Right ventricle myocardium superior (tissue), 1 donor: ENCODE measurements around the gene B3GAT1. TPM values are rescaled to one million over a fixed set of nuclear protein-coding genes. Genes with fewer than 3 reads are reported as not detected.

Source experiments
- ATAC-seq: fragments of 200-7000 bp; cut with Tn5 transposase; one replicate; pipeline ENCODE4 v1.9.1; 2020; ENCODE audit warnings: mild to moderate bottlenecking; ENCODE audit not compliant: poor library complexity
- DNase-seq: peaks from one replicate; pipeline ENCODE4 v3.0.0-alpha.2; 2020
- intact Hi-C: fragments of 100-400 bp; cut with DNase I; formaldehyde crosslinking; loops from one replicate; pipeline ENCODE4 v1.11.2; 2022
- total RNA-seq: library from RNA; stranded (reverse); fragmentation: NEBNext Ultra II Directional; extraction: Animal tissue kit (Norgen Biotek cat#: 25700); gene quantifications from one replicate; pipeline ENCODE4 v1.2.1, GENCODE V29; 2021
- donor health status: DM: no; HTN: yes; CAD: no; lungs with severe emphysema.

The B3GAT1 gene
- total RNA-seq, 1 donor from 2014 or later: 0.11 TPM

GRCh38 chr11:134333312-134333711 is 78.7 kb downstream of the B3GAT1 start:
- intact Hi-C loops: no loop called here
- no peak for ATAC-seq

GRCh38 chr11:134332782-134333181 is 79.3 kb downstream of the B3GAT1 start:
- no peak for DNase-seq
- no peak for ATAC-seq
- intact Hi-C loops: no loop called here

More at GRCh38 chr11:134333312-134333711, 78.7 kb downstream of the B3GAT1 start:
- no peak for DNase-seq

- intact Hi-C loops: no loop called here
- DNase-seq: no peak
- ATAC-seq: peak; percentile 34
These were observed 79.8 kb downstream of the B3GAT1 start for GRCh38 chr11:134332189-134332631.

- intact Hi-C loops: no loop called here
- peak; percentile 81 for DNase-seq
- peak; percentile 96 for ATAC-seq
These were observed 80.5 kb downstream of the B3GAT1 start, which contains the start of gene GLB1L2 for GRCh38 chr11:134331354-134332188. TSS of gene GLB1L2 (plus strand) at chr11:134331988. CDS start at chr11:134332062, 74 bp downstream.

GRCh38 chr11:134330611-134331353 is 81.3 kb downstream of the B3GAT1 start:
- no peak for ATAC-seq
- intact Hi-C loops: no loop called here
- no peak for DNase-seq

Other genes with a start within 250 kb of the B3GAT1 start
- 11.1 TPM for gene NCAPD3, start 188.3 kb downstream of the B3GAT1 start, total RNA-seq
- gene VPS26B, start 187.6 kb downstream of the B3GAT1 start, total RNA-seq: 38.8 TPM
- 35.4 TPM for gene THYN1, start 158.9 kb downstream of the B3GAT1 start, total RNA-seq
- 37.6 TPM for gene ACAD8, start 158.7 kb downstream of the B3GAT1 start, total RNA-seq
- gene GLB1L3, start 135.9 kb downstream of the B3GAT1 start, total RNA-seq: not detected
- gene GLB1L2, start 80.3 kb downstream of the B3GAT1 start, total RNA-seq: 0.30 TPM